Osteoblast (primary cell): ENCODE results near the gene PRRC2A. TPM values are rescaled to one million over a fixed set of nuclear protein-coding genes. Genes with fewer than 3 reads are reported as not detected.

Source experiments
- DNase-seq: peaks from one replicate; pipeline ENCODE4 v3.0.0; 2011; ENCODE audit warnings: low spot score, mixed read lengths; ENCODE audit not compliant: insufficient read length; ENCODE audit errors: missing footprints
- H2AFZ ChIP-seq: 2 replicates; pipeline ENCODE4 v1.6.0; 2011; ENCODE audit warnings: mild to moderate bottlenecking, low read length
- H3K27ac ChIP-seq: 2 replicates; pipeline ENCODE4 v1.5.1; 2011; ENCODE audit warnings: mild to moderate bottlenecking, low read depth, low read length, moderate library complexity
- H3K27me3 ChIP-seq: 2 replicates; pipeline ENCODE4 v1.6.0; 2012; ENCODE audit warnings: mild to moderate bottlenecking, control low read depth, inconsistent platforms, low read length, moderate library complexity; ENCODE audit not compliant: insufficient read depth
- H3K36me3 ChIP-seq: 2 replicates; pipeline ENCODE4 v1.5.1; 2011; ENCODE audit warnings: mild to moderate bottlenecking, low read length, control low read depth, moderate library complexity; ENCODE audit not compliant: insufficient read depth
- H3K4me1 ChIP-seq: 2 replicates; pipeline ENCODE4 v1.5.1; 2011; ENCODE audit warnings: mild to moderate bottlenecking, low read length, control low read depth, moderate library complexity; ENCODE audit not compliant: insufficient read depth
- H3K4me2 ChIP-seq: 2 replicates; pipeline ENCODE4 v1.6.0; 2011; ENCODE audit warnings: mild to moderate bottlenecking, low read length; ENCODE audit not compliant: insufficient read depth
- H3K4me3 ChIP-seq: fragments of 200-600 bp; sonication (generic); 3 replicates; pipeline ENCODE4 v1.5.1; 2012; ENCODE audit warnings: mild to moderate bottlenecking, low read length, inconsistent platforms; ENCODE audit not compliant: insufficient read depth
- H3K79me2 ChIP-seq: 2 replicates; pipeline ENCODE4 v1.6.0; 2012; ENCODE audit warnings: mild to moderate bottlenecking, low read length, control low read depth, inconsistent platforms; ENCODE audit not compliant: insufficient read depth
- H3K9me3 ChIP-seq: 2 replicates; pipeline ENCODE4 v1.5.1; 2011; ENCODE audit warnings: low read depth, low read length, control low read depth
- H4K20me1 ChIP-seq: 2 replicates; pipeline ENCODE4 v1.6.0; 2012; ENCODE audit warnings: mild to moderate bottlenecking, low read length, control low read depth; ENCODE audit not compliant: insufficient read depth
- total RNA-seq: library from RNA; depleted of rRNA; stranded (reverse); fragments of >200 nt; gene quantifications from 2 replicates; pipeline ENCODE4 v1.2.3, GENCODE V29; 2012
- TF ChIP-seq, protein P1 (sequence below): IDR thresholded peaks from 2 replicates; pipeline ENCODE4 v1.5.1; 2011; ENCODE audit warnings: mild to moderate bottlenecking, low read depth, low read length, moderate library complexity; ENCODE audit errors: extremely low read depth

The PRRC2A gene
- total RNA-seq, 1 donor: 49.2 TPM

DNA sequence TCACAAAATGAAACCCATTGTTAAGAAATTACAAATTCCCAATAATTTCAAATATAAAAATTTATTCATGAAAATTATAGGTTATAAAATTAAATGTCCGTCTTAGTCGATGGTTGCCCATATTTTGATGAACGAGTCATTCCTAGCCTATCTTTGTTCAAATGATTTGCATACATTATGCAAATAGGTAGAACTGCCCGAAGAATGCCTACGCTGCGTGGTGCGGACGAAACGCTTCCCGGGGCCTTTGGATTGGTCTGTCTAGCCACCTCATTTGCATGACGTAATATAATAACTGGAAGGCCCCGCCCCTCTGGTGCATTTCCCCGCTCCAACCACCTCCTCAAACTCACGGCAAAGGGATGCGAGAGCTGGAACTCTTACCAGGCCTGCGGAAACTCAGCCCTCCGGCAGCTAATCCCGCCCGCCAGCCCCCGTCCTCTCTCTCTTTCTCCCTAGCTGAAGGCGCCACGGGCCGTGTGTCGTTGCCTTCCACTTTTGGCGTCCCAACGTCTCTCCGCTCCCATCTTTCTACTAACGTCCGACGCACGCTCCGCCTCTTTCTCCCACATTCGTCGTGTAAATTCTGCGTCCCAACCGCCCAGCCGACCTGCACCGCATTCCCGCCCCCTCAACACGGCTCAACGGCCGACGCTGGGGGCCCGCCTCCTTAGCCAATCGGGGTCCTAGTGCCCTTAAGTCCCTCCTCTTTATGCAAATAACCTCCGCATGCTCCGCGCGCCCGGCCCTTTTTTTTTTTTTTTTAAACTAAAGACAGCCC, 520 bp upstream of the PRRC2A start:
- H3K27me3 ChIP-seq: no peaks in the 10 kb centered on the region
- peaks cover 27% of the 10 kb centered on the region for H3K36me3 ChIP-seq
- peaks cover 34% of the 10 kb centered on the region for H4K20me1 ChIP-seq
- H2AFZ ChIP-seq: peak overlapping the region; percentile 96
- peak overlapping the region; percentile 89 for H3K4me2 ChIP-seq
- peaks cover 18% of the 10 kb centered on the region for H3K4me1 ChIP-seq
- H3K9me3 ChIP-seq: no peaks in the 10 kb centered on the region
- TF ChIP-seq, protein P1, sequence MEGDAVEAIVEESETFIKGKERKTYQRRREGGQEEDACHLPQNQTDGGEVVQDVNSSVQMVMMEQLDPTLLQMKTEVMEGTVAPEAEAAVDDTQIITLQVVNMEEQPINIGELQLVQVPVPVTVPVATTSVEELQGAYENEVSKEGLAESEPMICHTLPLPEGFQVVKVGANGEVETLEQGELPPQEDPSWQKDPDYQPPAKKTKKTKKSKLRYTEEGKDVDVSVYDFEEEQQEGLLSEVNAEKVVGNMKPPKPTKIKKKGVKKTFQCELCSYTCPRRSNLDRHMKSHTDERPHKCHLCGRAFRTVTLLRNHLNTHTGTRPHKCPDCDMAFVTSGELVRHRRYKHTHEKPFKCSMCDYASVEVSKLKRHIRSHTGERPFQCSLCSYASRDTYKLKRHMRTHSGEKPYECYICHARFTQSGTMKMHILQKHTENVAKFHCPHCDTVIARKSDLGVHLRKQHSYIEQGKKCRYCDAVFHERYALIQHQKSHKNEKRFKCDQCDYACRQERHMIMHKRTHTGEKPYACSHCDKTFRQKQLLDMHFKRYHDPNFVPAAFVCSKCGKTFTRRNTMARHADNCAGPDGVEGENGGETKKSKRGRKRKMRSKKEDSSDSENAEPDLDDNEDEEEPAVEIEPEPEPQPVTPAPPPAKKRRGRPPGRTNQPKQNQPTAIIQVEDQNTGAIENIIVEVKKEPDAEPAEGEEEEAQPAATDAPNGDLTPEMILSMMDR: no peak
- peak overlapping the region; percentile 99 for H3K27ac ChIP-seq
- H3K79me2 ChIP-seq: peaks cover 43% of the 10 kb centered on the region
- peak; percentile 98 for DNase-seq
- H3K4me3 ChIP-seq: peak overlapping the region; percentile 99

GRCh38 chr6:31621320-31621939, 915 bp downstream of the PRRC2A start:
- peaks cover 43% of the 10 kb centered on the region for H4K20me1 ChIP-seq
- H3K4me2 ChIP-seq: peak overlapping the region; percentile 95
- H3K27me3 ChIP-seq: no peaks in the 10 kb centered on the region
- peak overlapping the region; percentile 99 for H3K4me3 ChIP-seq
- peak overlapping the region; percentile 70 for H2AFZ ChIP-seq
- H3K27ac ChIP-seq: peak overlapping the region; percentile 91
- peaks cover 41% of the 10 kb centered on the region for H3K36me3 ChIP-seq
- H3K4me1 ChIP-seq: peaks cover 18% of the 10 kb centered on the region
- peaks cover 57% of the 10 kb centered on the region for H3K79me2 ChIP-seq
- DNase-seq: peak; percentile 34
- no peaks in the 10 kb centered on the region for H3K9me3 ChIP-seq
- TF ChIP-seq, protein P1: no peak

GRCh38 chr6:31621991-31622390, 1.5 kb downstream of the PRRC2A start:
- peak overlapping the region; percentile 95 for H3K4me2 ChIP-seq
- H3K4me3 ChIP-seq: peak overlapping the region; percentile 99
- no peaks in the 10 kb centered on the region for H3K27me3 ChIP-seq
- H3K9me3 ChIP-seq: no peaks in the 10 kb centered on the region
- peak overlapping the region; percentile 91 for H3K27ac ChIP-seq
- H3K79me2 ChIP-seq: peaks cover 63% of the 10 kb centered on the region
- H3K4me1 ChIP-seq: peaks cover 18% of the 10 kb centered on the region
- TF ChIP-seq, protein P1: no peak
- peaks cover 47% of the 10 kb centered on the region for H3K36me3 ChIP-seq
- no peak overlapping the region for H2AFZ ChIP-seq
- DNase-seq: peak; percentile 90
- H4K20me1 ChIP-seq: peaks cover 47% of the 10 kb centered on the region

DNA sequence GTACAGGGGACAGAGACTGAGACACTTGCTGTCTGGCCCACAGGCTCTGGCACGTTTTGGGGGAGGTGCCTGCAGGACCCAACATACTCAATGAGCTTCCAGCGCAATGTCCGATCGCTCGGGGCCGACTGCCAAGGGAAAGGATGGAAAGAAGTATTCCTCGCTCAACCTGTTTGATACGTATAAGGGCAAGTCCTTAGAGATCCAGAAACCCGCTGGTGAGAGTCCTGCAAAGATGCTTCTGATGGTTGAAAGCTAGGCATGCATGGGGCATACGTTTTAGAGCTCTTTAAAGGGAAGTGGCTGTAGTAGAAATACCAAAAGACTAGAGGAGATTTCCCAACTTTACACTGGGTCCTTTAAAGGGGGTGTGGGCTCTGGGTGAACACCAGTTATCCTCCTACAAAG, 2.2 kb downstream of the PRRC2A start:
- TF ChIP-seq, protein P1: no peak
- peaks cover 51% of the 10 kb centered on the region for H4K20me1 ChIP-seq
- H3K4me1 ChIP-seq: peaks cover 18% of the 10 kb centered on the region
- DNase-seq: peak; percentile 49
- peak overlapping the region; percentile 91 for H3K27ac ChIP-seq
- H3K79me2 ChIP-seq: peaks cover 70% of the 10 kb centered on the region
- H3K9me3 ChIP-seq: no peaks in the 10 kb centered on the region
- peaks cover 54% of the 10 kb centered on the region for H3K36me3 ChIP-seq
- H3K27me3 ChIP-seq: no peaks in the 10 kb centered on the region
- H3K4me2 ChIP-seq: peak overlapping the region; percentile 95
- H3K4me3 ChIP-seq: peak overlapping the region; percentile 99
- no peak overlapping the region for H2AFZ ChIP-seq
